GM12801 (cell line): ENCODE measurements around the gene GALNT18.

Experiments
- CTCF ChIP-seq: IDR thresholded peaks from one replicate; pipeline ENCODE4 v1.5.1; 2011; ENCODE audit warnings: control low read depth; ENCODE audit not compliant: insufficient read length; ENCODE audit errors: extremely low read depth

GALNT18 gene

GRCh38 chr11:11581481-11581880, 40.3 kb downstream of the GALNT18 start:
- TF ChIP-seq CTCF = no peak

GRCh38 chr11:11580841-11581411, 40.9 kb downstream of the GALNT18 start:
- TF ChIP-seq CTCF = no peak

- no peak for TF ChIP-seq CTCF
Observed at GRCh38 chr11:11580012-11580411, 41.8 kb downstream of the GALNT18 start.

- TF ChIP-seq CTCF = no peak
Observed at GRCh38 chr11:11579012-11579988, 42.5 kb downstream of the GALNT18 start.

- TF ChIP-seq CTCF = no peak
Observed at GRCh38 chr11:11577932-11578911, 43.6 kb downstream of the GALNT18 start.

GRCh38 chr11:11577251-11577855, 44.5 kb downstream of the GALNT18 start:
- no peak for TF ChIP-seq CTCF
